Uterus (tissue), 4 donors: ENCODE data around the gene ARHGAP8. TPM values are rescaled to one million over a fixed set of nuclear protein-coding genes. Genes with fewer than 3 reads are reported as not detected.

ENCODE experiments used
- DNase-seq, 2 donors: peaks; one replicate each; pipeline ENCODE4 v3.0.0-alpha.2; 2019 to 2020
- H3K27ac ChIP-seq, 2 donors: fragments of 200-600 bp; sonication (generic); 1 replicate in 1 of 2; 2 replicates in 1 of 2; pipeline ENCODE4 v1.5.1; 2016 to 2018
- H3K27me3 ChIP-seq, 2 donors: fragments of 200-600 bp; sonication (generic); one replicate each; pipeline ENCODE4 v1.5.1; 2018 to 2019; ENCODE audit warnings: control low read depth in 1 of 2
- H3K36me3 ChIP-seq, 2 donors: fragments of 200-600 bp; sonication (generic); one replicate each; pipeline ENCODE4 v1.5.1; 2019; ENCODE audit warnings: control low read depth in 1 of 2
- H3K4me1 ChIP-seq, 2 donors: fragments of 200-600 bp; sonication (generic); one replicate each; pipeline ENCODE4 v1.5.1; 2018 to 2019; ENCODE audit warnings: control low read depth in 1 of 2
- H3K4me3 ChIP-seq, 2 donors: fragments of 200-600 bp; sonication (generic); 1 replicate in 1 of 2; 2 replicates in 1 of 2; pipeline ENCODE4 v1.5.1; 2018 to 2019; ENCODE audit warnings: mild to moderate bottlenecking in 1 of 2
- H3K9me3 ChIP-seq, 2 donors: fragments of 200-600 bp; sonication (generic); one replicate each; pipeline ENCODE4 v1.5.1; 2019; ENCODE audit warnings: control low read depth in 1 of 2
- CTCF ChIP-seq, 4 experiments: fragments of 200-600 bp in 2 of 4; fragments of 450-650 bp in 2 of 4; sonication (generic) in 2 of 4; IDR thresholded peaks; one replicate each; pipeline ENCODE4 v1.5.1; 2016 to 2019; ENCODE audit warnings: antibody characterized with exemption in 4 of 4, mild to moderate bottlenecking in 2 of 4, moderate library complexity in 1 of 4
- POLR2A ChIP-seq, 2 donors: fragments of 450-650 bp; IDR thresholded peaks; one replicate each; pipeline ENCODE4 v1.6.1; 2016; ENCODE audit warnings: antibody characterized with exemption in 2 of 2, mild to moderate bottlenecking in 1 of 2, moderate library complexity in 1 of 2
- intact Hi-C: fragments of 100-400 bp; cut with DNase I; formaldehyde crosslinking; loops from one replicate; pipeline ENCODE4 v1.15.1; 2023; ENCODE audit warnings: low total_unique reads
- total RNA-seq, 4 donors: library from RNA; depleted of rRNA in 3 of 4; stranded (reverse); fragments of >200 nt in 3 of 4; gene quantifications; one replicate each; pipeline versions ENCODE4 v1.1.0 to v1.2.4, GENCODE V29; 2014 to 2023
- donor health status: DM: yes; HTN: yes; CAD: no.

Gene ARHGAP8
- total RNA-seq, 4 donors from 2014 or later = 1.8 to 4.4 TPM; not detected in 2

- H3K4me1 ChIP-seq = no peaks in the 10 kb centered on the region
- no peaks in the 10 kb centered on the region for H3K36me3 ChIP-seq
- intact Hi-C loops = no loop called here
- no peak overlapping the region for H3K4me3 ChIP-seq
- H3K27ac ChIP-seq = no peak overlapping the region
- no peak for TF ChIP-seq POLR2A (IDR thresholded peaks at IDR 0.05)
- no peak for TF ChIP-seq CTCF (IDR thresholded peaks at IDR 0.05)
- no peaks in the 10 kb centered on the region for H3K27me3 ChIP-seq
- H3K9me3 ChIP-seq = no peaks in the 10 kb centered on the region
- DNase-seq = no peak
Observed at GRCh38 chr22:44802956-44803355, 50.6 kb downstream of the ARHGAP8 start.

- Histone ChIP-seq H3K27ac (no peak overlapping the region), H3K36me3 (no peaks in the 10 kb centered on the region), H3K27me3 (no peaks in the 10 kb centered on the region), H3K9me3 (no peaks in the 10 kb centered on the region), H3K4me1 (no peaks in the 10 kb centered on the region), H3K4me3 (no peak overlapping the region)
- TF ChIP-seq CTCF (IDR thresholded peaks at IDR 0.05) (no peak), POLR2A (IDR thresholded peaks at IDR 0.05) (no peak)
- intact Hi-C loops = no loop called here
- no peak for DNase-seq
Observed at GRCh38 chr22:44804327-44804726, 52.0 kb downstream of the ARHGAP8 start.

- Histone ChIP-seq H3K9me3 (no peaks in the 10 kb centered on the region), H3K36me3 (no peaks in the 10 kb centered on the region), H3K4me3 (no peak overlapping the region), H3K27ac (no peak overlapping the region), H3K27me3 (no peaks in the 10 kb centered on the region), H3K4me1 (no peaks in the 10 kb centered on the region)
- TF ChIP-seq CTCF (IDR thresholded peaks at IDR 0.05) = no peak
- no peak for TF ChIP-seq POLR2A (IDR thresholded peaks at IDR 0.05)
- intact Hi-C loops = no loop called here
- no peak for DNase-seq
Observed at GRCh38 chr22:44805711-44806110, 53.3 kb downstream of the ARHGAP8 start.

- Histone ChIP-seq H3K27me3 (no peaks in the 10 kb centered on the region), H3K36me3 (no peaks in the 10 kb centered on the region), H3K9me3 (no peaks in the 10 kb centered on the region), H3K4me3 (no peak overlapping the region), H3K27ac (no peak overlapping the region), H3K4me1 (no peaks in the 10 kb centered on the region)
- TF ChIP-seq CTCF (IDR thresholded peaks at IDR 0.05) (no peak), POLR2A (IDR thresholded peaks at IDR 0.05) (no peak)
- intact Hi-C loops = no loop called here
- no peak for DNase-seq
Observed at GRCh38 chr22:44807232-44807631, 54.9 kb downstream of the ARHGAP8 start.

- intact Hi-C loops = no loop called here
- Histone ChIP-seq H3K4me3 (no peak overlapping the region), H3K9me3 (no peaks in the 10 kb centered on the region), H3K4me1 (no peaks in the 10 kb centered on the region), H3K27me3 (no peaks in the 10 kb centered on the region), H3K36me3 (no peaks in the 10 kb centered on the region), H3K27ac (no peak overlapping the region)
- DNase-seq = no peak
- TF ChIP-seq POLR2A (IDR thresholded peaks at IDR 0.05) (no peak), CTCF (IDR thresholded peaks at IDR 0.05) (no peak)
Observed at GRCh38 chr22:44807915-44808690, 55.7 kb downstream of the ARHGAP8 start.
